NCI-H2107 treated with DMSO at 0.1 percent for 48 hours (cell line): ENCODE data around the gene RAPGEF3.
A peak's percentile ranks its signal among the peaks of the same experiment; 100 is the strongest.

Source experiments
- DNase-seq: peaks from one replicate; lab custom pipeline; 2025; ENCODE audit not compliant: unreplicated experiment; lab: John Stamatoyannopoulos, UW

Gene RAPGEF3

GRCh38 chr12:47745485-47746041 lies 13.1 kb downstream of the RAPGEF3 start:
- no peak for DNase-seq

GRCh38 chr12:47744778-47745436 lies 13.8 kb downstream of the RAPGEF3 start:
- DNase-seq: no peak

GRCh38 chr12:47744005-47744651 lies 14.6 kb downstream of the RAPGEF3 start:
- peak; percentile 67 for DNase-seq

GRCh38 chr12:47743311-47743860 lies 15.3 kb downstream of the RAPGEF3 start:
- no peak for DNase-seq

GRCh38 chr12:47742253-47742825 lies 16.3 kb downstream of the RAPGEF3 start:
- DNase-seq: no peak

- DNase-seq: peak; percentile 95
Measured at GRCh38 chr12:47741340-47741703, 17.4 kb downstream of the RAPGEF3 start.

- DNase-seq: no peak
Measured at GRCh38 chr12:47740606-47741339, 17.9 kb downstream of the RAPGEF3 start.

GRCh38 chr12:47739979-47740378 lies 18.7 kb downstream of the RAPGEF3 start:
- no peak for DNase-seq

GRCh38 chr12:47739297-47739696 lies 19.4 kb downstream of the RAPGEF3 start:
- no peak for DNase-seq

- DNase-seq: no peak
Measured at GRCh38 chr12:47737936-47738594, 20.6 kb downstream of the RAPGEF3 start.

GRCh38 chr12:47736877-47737676 lies 21.6 kb downstream of the RAPGEF3 start:
- DNase-seq: no peak

GRCh38 chr12:47736216-47736615 lies 22.5 kb downstream of the RAPGEF3 start:
- DNase-seq: no peak

GRCh38 chr12:47735649-47736048 lies 23.0 kb downstream of the RAPGEF3 start:
- no peak for DNase-seq

GRCh38 chr12:47734725-47735480 lies 23.8 kb downstream of the RAPGEF3 start:
- DNase-seq: no peak

GRCh38 chr12:47733142-47733541 lies 25.5 kb downstream of the RAPGEF3 start:
- no peak for DNase-seq

- DNase-seq: no peak
Measured at GRCh38 chr12:47732504-47732903, 26.2 kb downstream of the RAPGEF3 start.

GRCh38 chr12:47731723-47732122 lies 27.0 kb downstream of the RAPGEF3 start:
- DNase-seq: no peak

- DNase-seq: no peak
Measured at GRCh38 chr12:47730341-47730744, 28.3 kb downstream of the RAPGEF3 start.

GRCh38 chr12:47729233-47729632 lies 29.4 kb downstream of the RAPGEF3 start:
- no peak for DNase-seq
